ENCODE measurements around the gene UNKL. TPM values are rescaled to one million over a fixed set of nuclear protein-coding genes. Genes with fewer than 3 reads are reported as not detected.

The UNKL gene
- total RNA-seq, 3 donors from 2014 or later (not counting 1 experiment from before 2014, with no cell fraction given), result 114 to 130 (median 127) TPM

DNA sequence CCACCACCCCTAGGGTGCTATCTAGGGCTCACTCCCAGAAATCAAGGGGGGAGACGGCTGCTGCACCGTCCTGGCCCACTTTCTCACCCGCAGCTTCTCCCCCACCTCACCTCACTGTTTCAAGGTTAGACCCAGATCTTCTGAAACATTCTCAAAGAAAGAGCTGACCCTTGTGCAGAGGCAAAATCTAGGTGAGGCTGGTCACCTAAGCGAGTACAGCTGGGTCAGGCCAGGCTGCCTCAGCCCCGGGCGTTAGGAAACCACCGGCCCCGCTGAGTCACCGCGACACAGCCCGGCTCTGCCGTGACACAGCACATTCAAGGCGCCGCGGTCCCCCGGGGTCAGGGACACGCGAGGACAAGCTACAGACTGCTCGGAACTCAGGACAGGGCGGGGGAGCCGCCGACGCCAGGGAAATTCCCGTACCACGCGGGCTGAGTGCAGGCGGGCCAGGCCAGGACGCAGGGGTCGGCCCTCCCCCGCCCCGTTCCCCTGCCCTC, 35.6 kb downstream of the UNKL start:
- intact Hi-C loops (cut with micrococcal nuclease), result loop anchor here (2.0 to 5.0 kb wide), 2 partner anchors 38 to 70 kb away; partner anchors contain the start of gene UBE2I
- TF ChIP-seq, protein P1, sequence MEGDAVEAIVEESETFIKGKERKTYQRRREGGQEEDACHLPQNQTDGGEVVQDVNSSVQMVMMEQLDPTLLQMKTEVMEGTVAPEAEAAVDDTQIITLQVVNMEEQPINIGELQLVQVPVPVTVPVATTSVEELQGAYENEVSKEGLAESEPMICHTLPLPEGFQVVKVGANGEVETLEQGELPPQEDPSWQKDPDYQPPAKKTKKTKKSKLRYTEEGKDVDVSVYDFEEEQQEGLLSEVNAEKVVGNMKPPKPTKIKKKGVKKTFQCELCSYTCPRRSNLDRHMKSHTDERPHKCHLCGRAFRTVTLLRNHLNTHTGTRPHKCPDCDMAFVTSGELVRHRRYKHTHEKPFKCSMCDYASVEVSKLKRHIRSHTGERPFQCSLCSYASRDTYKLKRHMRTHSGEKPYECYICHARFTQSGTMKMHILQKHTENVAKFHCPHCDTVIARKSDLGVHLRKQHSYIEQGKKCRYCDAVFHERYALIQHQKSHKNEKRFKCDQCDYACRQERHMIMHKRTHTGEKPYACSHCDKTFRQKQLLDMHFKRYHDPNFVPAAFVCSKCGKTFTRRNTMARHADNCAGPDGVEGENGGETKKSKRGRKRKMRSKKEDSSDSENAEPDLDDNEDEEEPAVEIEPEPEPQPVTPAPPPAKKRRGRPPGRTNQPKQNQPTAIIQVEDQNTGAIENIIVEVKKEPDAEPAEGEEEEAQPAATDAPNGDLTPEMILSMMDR (IDR thresholded peaks at IDR 0.05), result no peak
- no peaks in the 10 kb centered on the region for H3K36me3 Mint-ChIP-seq
- no peak overlapping the region for H3K4me3 ChIP-seq (ENCODE audit: low read length)
- peak; percentile 74 to 82 for DNase-seq
- H3K4me1 ChIP-seq (ENCODE audit: control insufficient read depth, insufficient read depth, low read length), result peaks cover 19% of the 10 kb centered on the region
- no peaks in the 10 kb centered on the region for H3K27me3 ChIP-seq (ENCODE audit: control insufficient read depth, insufficient read depth, low read length)
- H3K4me3 Mint-ChIP-seq, result peak overlapping the region; percentile 79
- H3K36me3 ChIP-seq (ENCODE audit: control insufficient read depth, insufficient read depth, low read length), result peaks cover 32% of the 10 kb centered on the region
- peak; percentile 83 to 88 (median 85) for ATAC-seq
- peaks cover 6 to 28% of the 10 kb centered on the region in 2 donors for H3K4me1 Mint-ChIP-seq
- H3K27ac ChIP-seq (ENCODE audit: low read length), result no peak overlapping the region
- no peaks in the 10 kb centered on the region for H3K9me3 ChIP-seq (ENCODE audit: control insufficient read depth, insufficient read depth, low read length)
- WGBS (ENCODE audit: insufficient coverage), result 7% methylated on average over 31 of the region's 31 CpGs
- H3K9me3 Mint-ChIP-seq, result no peaks in the 10 kb centered on the region
- peak overlapping the region; percentile 79 to 90 for H3K27ac Mint-ChIP-seq
- H3K27me3 Mint-ChIP-seq (ENCODE audit: low read depth in 2 of 2), result no peaks in the 10 kb centered on the region

DNA sequence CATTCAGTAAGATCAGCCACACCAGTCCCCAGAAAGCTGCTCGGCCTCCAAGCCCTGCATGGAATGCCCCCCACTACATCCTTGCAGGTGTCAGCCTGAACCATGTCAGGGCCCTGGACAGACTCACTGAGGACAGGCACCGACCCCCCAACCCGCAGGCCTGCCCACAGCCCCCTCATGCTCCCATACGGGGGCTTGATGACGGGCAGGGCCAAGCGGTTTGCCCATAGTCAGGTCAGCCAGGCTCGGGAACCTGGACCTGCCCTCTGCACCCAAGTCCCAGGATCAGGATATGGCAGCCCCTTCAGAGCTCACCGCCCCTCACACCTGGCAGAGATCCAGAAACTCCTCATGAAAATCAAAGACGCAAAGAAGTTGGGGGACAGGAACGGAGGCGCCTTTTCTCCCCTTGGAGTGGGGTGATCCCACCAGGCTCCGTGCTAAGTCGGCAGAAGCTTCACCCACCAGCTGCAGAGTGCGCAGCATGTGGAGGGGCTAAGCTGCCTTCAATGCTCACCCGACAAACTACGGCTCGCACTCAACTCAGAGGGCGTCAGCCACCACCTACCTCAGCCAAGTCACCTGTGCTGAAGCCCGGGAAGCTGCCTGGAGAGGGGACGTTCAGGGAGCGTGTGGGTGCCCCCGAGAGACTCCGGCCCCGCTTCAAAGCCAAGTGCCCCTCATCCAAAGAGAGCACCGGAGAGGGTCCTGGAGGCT, 36.3 kb downstream of the UNKL start:
- Mint-ChIP-seq H3K27me3 (ENCODE audit: low read depth in 2 of 2) (no peaks in the 10 kb centered on the region), H3K4me1 (peaks cover 6 to 28% of the 10 kb centered on the region in 2 donors), H3K27ac (peak overlapping the region; percentile 79 to 90), H3K9me3 (no peaks in the 10 kb centered on the region), H3K36me3 (no peaks in the 10 kb centered on the region), H3K4me3 (peak overlapping the region; percentile 79)
- H3K4me3 ChIP-seq (ENCODE audit: low read length), result no peak overlapping the region
- H3K36me3 ChIP-seq (ENCODE audit: control insufficient read depth, insufficient read depth, low read length), result peaks cover 27% of the 10 kb centered on the region
- 95% methylated on average over 25 of the region's 25 CpGs for WGBS (ENCODE audit: insufficient coverage)
- ATAC-seq (no peak), DNase-seq (no peak)
- intact Hi-C loops (cut with micrococcal nuclease), result loop anchor here (2.0 to 5.0 kb wide), 2 partner anchors 39 to 69 kb away; partner anchors contain the start of gene UBE2I
- H3K27ac ChIP-seq (ENCODE audit: low read length), result no peak overlapping the region
- peaks cover 19% of the 10 kb centered on the region for H3K4me1 ChIP-seq (ENCODE audit: control insufficient read depth, insufficient read depth, low read length)
- H3K9me3 ChIP-seq (ENCODE audit: control insufficient read depth, insufficient read depth, low read length), result no peaks in the 10 kb centered on the region
- H3K27me3 ChIP-seq (ENCODE audit: control insufficient read depth, insufficient read depth, low read length), result no peaks in the 10 kb centered on the region
- TF ChIP-seq, protein P1 (IDR thresholded peaks at IDR 0.05), result no peak

DNA sequence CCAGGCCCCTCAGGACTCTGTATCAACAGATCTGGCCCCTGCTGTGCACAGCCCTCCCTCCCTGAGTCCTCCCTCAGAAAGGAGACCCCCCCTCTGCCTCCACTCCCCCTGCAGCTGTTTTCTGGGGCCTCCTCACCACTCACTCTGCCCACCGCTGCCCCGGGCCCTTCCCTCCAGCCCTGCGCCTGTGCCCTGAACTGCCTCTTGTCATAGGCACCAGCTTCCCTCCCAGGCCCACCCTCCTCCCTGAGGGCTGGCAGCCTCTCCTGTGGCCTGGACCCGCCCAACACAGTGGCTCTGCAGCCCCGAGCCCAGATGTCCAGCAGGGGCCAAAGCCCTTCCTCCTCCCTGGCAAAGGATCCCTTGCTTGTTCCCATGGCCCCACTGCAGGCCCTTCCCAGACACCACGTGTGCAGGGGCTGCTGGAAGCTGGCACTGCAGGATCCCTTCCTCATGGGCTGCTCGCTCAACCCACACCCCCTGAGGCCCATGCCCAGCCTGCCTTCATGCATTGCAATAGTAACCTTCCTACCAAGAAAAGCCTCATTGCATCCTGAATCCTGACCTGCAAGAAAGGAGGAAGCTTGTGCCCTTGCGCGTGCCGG, 37.0 kb downstream of the UNKL start:
- intact Hi-C loops (cut with micrococcal nuclease), result loop anchor here (2.0 to 5.0 kb wide), 2 partner anchors 40 to 69 kb away; partner anchors contain the start of gene UBE2I
- no peaks in the 10 kb centered on the region for H3K36me3 Mint-ChIP-seq
- Histone ChIP-seq H3K4me1 (ENCODE audit: control insufficient read depth, insufficient read depth, low read length) (peaks cover 19% of the 10 kb centered on the region), H3K36me3 (ENCODE audit: control insufficient read depth, insufficient read depth, low read length) (peaks cover 26% of the 10 kb centered on the region), H3K4me3 (ENCODE audit: low read length) (no peak overlapping the region), H3K27ac (ENCODE audit: low read length) (no peak overlapping the region), H3K9me3 (ENCODE audit: control insufficient read depth, insufficient read depth, low read length) (no peaks in the 10 kb centered on the region), H3K27me3 (ENCODE audit: control insufficient read depth, insufficient read depth, low read length) (no peaks in the 10 kb centered on the region)
- peak overlapping the region; percentile 79 for H3K4me3 Mint-ChIP-seq
- H3K27me3 Mint-ChIP-seq (ENCODE audit: low read depth in 2 of 2), result no peaks in the 10 kb centered on the region
- peaks cover 6 to 28% of the 10 kb centered on the region in 2 donors for H3K4me1 Mint-ChIP-seq
- H3K27ac Mint-ChIP-seq, result peak overlapping the region in 1 of 2 donors; percentile 90
- TF ChIP-seq, protein P1 (IDR thresholded peaks at IDR 0.05), result no peak
- DNase-seq (no peak), ATAC-seq (no peak)
- WGBS (ENCODE audit: insufficient coverage), result 89% methylated on average over 10 of the region's 10 CpGs
- no peaks in the 10 kb centered on the region for H3K9me3 Mint-ChIP-seq
